Measurements from ENCODE around the gene CYSTM1.

Gene CYSTM1, protein sequence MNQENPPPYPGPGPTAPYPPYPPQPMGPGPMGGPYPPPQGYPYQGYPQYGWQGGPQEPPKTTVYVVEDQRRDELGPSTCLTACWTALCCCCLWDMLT

DNA sequence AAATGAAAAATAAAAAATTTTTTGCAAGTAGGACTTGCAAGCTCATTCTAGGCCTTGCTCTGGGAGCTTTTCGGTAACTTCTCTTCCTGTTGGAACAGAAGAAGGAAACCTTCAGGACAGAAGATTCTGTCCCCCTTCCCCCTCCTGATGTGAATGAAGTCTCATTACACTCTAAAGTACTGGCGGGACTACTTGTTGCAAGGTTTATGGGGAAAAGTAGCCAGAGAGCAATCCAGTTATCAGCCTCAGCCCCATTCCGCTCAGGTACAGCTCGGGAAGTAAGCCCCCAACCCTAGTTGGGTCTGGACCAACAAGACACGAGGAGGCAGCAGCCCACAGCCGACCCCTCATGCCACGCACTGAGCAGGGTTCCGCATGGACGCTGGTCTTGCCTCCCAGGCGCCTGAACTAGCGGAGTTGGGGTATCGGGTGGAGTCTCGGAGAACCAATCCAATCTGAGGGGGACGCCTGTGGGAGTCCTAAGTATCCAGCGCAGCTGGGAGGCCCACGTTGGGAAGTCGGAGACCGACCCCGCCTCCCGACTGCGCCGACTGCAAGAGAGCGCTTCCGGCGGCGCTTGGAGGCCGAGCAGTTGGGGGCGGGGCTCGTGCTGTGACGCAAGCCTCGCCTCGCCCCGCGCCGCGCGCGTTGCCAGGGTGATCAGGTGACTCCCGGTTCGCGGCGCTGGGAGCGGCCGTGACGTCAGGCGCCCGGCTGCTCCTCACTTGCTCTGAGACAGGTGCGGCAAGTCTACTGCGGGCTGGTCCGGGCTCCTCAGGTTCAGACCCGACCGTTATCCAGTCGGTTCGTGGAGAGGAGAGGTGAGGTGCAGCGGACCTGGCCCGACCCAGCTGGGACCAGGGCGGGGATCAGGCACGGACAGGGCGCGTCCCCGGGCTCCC, at the start of gene CYSTM1:
TSS of gene CYSTM1 (plus strand) at position 724 of the 902 bp plus-strand sequence. CDS start 19,278 bp downstream, outside the sequence.
- H3K4me3 ChIP-seq (ENCODE audit: low read depth, low read length): peak within 1 kb of the TSS; percentile 69
- TF ChIP-seq POLR2A (IDR thresholded peaks at IDR 0.05; ENCODE audit: extremely low read depth, insufficient read length) (peak; percentile 94), CTCF (IDR thresholded peaks at IDR 0.05; ENCODE audit: low read depth, low read length) (no peak), MYC (IDR thresholded peaks at IDR 0.05; ENCODE audit: low read depth, low read length) (peak; percentile 67)
- TF ChIP-seq, protein P1, sequence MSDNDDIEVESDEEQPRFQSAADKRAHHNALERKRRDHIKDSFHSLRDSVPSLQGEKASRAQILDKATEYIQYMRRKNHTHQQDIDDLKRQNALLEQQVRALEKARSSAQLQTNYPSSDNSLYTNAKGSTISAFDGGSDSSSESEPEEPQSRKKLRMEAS (IDR thresholded peaks at IDR 0.05; ENCODE audit: low read depth, low read length): peak; percentile 63; the same call in 1 of the 2 replicates
- DNase-seq (ENCODE audit: low read depth): peak; percentile 92

DNA sequence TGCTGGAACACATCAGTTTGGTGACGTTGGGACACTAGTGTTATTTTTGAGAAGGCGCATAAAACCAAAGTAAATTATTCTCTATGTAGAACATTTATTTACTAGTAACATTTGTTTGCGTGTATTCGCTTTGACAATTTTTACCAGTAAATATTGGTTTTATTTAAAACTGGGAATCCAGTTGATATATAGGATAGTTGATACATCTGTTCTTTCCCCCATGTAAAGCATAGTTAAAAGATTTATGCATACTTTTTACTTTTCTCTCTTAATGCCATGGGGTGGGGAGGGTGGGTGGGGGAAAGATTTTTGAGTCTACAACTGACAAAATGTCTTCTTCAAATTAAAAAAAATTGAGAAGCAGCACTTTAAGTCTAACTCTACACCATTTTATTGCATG, 49.4 kb upstream of the CYSTM1 start, which contains the start of gene IGIP:
TSS of gene IGIP (plus strand) at position 301 of the 400 bp plus-strand sequence. CDS start 2,540 bp downstream, outside the sequence.
- no peak within 1 kb of the TSS for H3K4me3 ChIP-seq (ENCODE audit: low read depth, low read length)
- TF ChIP-seq, protein P1 (IDR thresholded peaks at IDR 0.05; ENCODE audit: low read depth, low read length): no peak
- no peak for DNase-seq (ENCODE audit: low read depth)

DNA sequence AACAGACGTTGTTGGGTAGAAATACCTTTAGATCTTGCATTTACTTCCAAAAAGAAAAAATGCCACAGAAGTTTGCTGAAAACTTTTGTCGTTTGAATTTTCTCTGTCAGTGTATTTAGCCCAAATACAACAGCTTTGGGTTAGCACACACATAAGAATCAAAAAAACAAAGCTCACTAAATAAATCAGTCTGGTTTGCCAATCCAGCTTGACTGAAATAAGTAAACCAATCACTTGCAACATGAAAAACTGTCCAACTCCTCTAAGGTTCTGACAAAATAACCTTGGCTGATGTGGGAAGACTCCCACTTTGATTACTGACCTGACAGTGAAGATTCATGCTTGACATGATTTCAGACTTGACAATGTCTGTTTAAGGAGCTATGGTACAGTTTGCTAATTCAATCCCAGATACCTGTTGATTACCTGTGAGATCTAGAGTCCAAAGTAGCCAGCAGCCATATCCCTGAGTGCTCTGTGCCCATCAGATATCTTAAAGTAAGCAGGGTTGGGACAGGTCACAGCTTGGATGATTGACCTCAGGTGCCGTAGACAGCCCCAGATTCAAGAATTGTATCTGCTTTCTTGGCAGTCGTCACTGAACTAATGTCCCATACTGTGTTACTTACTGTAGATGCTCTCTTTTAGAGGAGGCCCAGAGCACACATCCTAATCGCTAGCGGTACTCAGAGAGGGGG, 48.5 kb upstream of the CYSTM1 start:
- no peak for DNase-seq (ENCODE audit: low read depth)
- H3K4me3 ChIP-seq (ENCODE audit: low read depth, low read length): no peak overlapping the region
- TF ChIP-seq MYC (IDR thresholded peaks at IDR 0.05; ENCODE audit: low read depth, low read length): no peak
- TF ChIP-seq POLR2A (IDR thresholded peaks at IDR 0.05; ENCODE audit: extremely low read depth, insufficient read length): no peak
- no peak for TF ChIP-seq CTCF (IDR thresholded peaks at IDR 0.05; ENCODE audit: low read depth, low read length)
- TF ChIP-seq, protein P1 (IDR thresholded peaks at IDR 0.05; ENCODE audit: low read depth, low read length): no peak

GRCh38 chr5:140128376-140128775, 46.6 kb upstream of the CYSTM1 start:
- TF ChIP-seq CTCF (IDR thresholded peaks at IDR 0.05; ENCODE audit: low read depth, low read length) (no peak), POLR2A (IDR thresholded peaks at IDR 0.05; ENCODE audit: extremely low read depth, insufficient read length) (no peak), MYC (IDR thresholded peaks at IDR 0.05; ENCODE audit: low read depth, low read length) (no peak)
- TF ChIP-seq, protein P1 (IDR thresholded peaks at IDR 0.05; ENCODE audit: low read depth, low read length): no peak
- no peak for DNase-seq (ENCODE audit: low read depth)
- H3K4me3 ChIP-seq (ENCODE audit: low read depth, low read length): no peak overlapping the region

DNA sequence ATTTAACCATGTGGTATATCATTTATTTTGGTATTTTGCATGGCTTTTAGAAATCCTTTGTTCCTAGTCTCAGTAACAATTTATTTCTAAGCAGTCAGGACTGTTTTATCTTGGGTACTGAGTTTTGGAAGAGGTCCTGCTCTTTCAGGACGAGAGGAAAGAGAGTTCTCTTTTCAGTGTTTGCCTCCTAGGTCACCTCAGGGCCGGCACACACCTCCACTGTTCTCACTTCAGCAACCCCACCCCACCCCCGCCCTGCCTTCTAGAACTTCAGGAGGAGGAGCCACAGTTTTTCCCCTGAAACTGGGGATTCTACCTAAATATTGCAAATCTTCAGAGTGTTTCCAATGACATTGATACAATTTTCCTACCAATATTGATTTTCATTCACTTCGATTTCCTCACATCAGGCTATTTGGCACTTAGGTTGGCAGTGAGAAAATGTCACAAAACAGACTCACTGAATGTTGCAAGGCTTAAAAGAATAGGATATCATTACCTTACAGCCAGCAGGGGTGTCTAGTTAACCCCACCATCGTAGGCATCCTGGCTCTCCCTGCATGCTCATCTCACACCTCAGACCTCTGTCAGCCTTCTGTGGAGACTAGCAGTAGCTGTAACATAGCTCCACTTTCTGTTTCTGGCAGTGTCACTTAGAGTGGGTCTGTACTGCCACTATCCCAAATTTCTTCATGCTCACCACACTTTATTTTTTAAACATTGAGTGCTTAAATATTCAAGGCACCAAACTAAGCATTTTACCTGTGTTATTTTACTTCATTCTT, 43.8 kb upstream of the CYSTM1 start:
- no peak for TF ChIP-seq POLR2A (IDR thresholded peaks at IDR 0.05; ENCODE audit: extremely low read depth, insufficient read length)
- TF ChIP-seq, protein P1 (IDR thresholded peaks at IDR 0.05; ENCODE audit: low read depth, low read length): no peak
- no peak for TF ChIP-seq CTCF (IDR thresholded peaks at IDR 0.05; ENCODE audit: low read depth, low read length)
- TF ChIP-seq MYC (IDR thresholded peaks at IDR 0.05; ENCODE audit: low read depth, low read length): no peak
- no peak overlapping the region for H3K4me3 ChIP-seq (ENCODE audit: low read depth, low read length)
- no peak for DNase-seq (ENCODE audit: low read depth)

Data from NB4 (cell line).